B cell (primary cell): ENCODE data around the gene HFE.

Experiments
- EZH2 ChIP-seq: IDR thresholded peaks from 2 replicates; pipeline ENCODE4 v1.6.1; 2012; ENCODE audit warnings: borderline replicate concordance, low read depth, mild to moderate bottlenecking, moderate library complexity, low read length; ENCODE audit not compliant: insufficient read depth, poor library complexity, severe bottlenecking
- TF ChIP-seq, protein P1 (sequence below): fragments of 200-600 bp; IDR thresholded peaks from one replicate; pipeline ENCODE4 v1.8.0; 2022; ENCODE audit warnings: antibody characterized with exemption, mild to moderate bottlenecking

DNA sequence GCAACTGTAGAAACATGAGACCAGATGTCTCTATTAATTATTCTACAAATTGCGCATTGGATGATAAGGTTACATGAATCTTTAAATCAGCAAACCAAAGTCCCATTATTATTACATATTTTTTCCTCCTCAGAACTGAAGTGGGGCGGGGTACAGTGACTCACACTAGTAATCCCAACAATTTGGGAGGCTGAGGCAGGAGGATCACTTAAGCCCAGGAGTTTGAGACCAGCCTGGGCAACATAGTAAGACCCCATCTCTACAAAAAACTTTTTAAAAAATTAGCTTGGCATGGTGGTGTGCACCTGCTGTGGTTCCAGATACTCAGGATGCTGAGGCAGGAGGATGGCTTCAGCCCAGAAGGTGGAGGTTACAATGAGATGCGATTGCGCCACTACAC lies 29.0 kb downstream of the HFE start:
- TF ChIP-seq, protein P1, sequence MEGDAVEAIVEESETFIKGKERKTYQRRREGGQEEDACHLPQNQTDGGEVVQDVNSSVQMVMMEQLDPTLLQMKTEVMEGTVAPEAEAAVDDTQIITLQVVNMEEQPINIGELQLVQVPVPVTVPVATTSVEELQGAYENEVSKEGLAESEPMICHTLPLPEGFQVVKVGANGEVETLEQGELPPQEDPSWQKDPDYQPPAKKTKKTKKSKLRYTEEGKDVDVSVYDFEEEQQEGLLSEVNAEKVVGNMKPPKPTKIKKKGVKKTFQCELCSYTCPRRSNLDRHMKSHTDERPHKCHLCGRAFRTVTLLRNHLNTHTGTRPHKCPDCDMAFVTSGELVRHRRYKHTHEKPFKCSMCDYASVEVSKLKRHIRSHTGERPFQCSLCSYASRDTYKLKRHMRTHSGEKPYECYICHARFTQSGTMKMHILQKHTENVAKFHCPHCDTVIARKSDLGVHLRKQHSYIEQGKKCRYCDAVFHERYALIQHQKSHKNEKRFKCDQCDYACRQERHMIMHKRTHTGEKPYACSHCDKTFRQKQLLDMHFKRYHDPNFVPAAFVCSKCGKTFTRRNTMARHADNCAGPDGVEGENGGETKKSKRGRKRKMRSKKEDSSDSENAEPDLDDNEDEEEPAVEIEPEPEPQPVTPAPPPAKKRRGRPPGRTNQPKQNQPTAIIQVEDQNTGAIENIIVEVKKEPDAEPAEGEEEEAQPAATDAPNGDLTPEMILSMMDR, result no peak
- TF ChIP-seq EZH2, result no peak
